ENCODE measurements around the gene ZNF76.

Gene ZNF76

DNA sequence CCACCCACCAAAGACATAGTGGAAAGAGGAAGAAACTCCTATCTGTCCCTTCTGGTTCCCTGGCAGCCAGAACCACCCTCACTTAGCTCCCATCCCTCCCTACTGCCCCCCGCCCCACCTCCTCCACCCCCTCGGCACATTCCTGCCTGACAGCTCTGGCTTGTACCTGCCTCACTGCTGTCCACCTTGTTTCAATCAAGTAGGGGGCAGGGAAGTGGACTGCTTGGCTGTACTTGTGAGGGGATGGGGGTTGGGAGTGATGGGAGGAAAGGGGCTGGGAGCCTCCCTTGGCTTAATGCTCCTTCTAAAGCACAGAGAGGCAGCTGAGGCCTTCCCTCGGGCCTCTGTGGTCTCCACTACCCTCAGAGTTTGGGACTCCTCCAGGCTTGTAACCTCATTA, 22.1 kb upstream of the ZNF76 start:
- no peak for DNase-seq (ENCODE audit: low read depth)

DNA sequence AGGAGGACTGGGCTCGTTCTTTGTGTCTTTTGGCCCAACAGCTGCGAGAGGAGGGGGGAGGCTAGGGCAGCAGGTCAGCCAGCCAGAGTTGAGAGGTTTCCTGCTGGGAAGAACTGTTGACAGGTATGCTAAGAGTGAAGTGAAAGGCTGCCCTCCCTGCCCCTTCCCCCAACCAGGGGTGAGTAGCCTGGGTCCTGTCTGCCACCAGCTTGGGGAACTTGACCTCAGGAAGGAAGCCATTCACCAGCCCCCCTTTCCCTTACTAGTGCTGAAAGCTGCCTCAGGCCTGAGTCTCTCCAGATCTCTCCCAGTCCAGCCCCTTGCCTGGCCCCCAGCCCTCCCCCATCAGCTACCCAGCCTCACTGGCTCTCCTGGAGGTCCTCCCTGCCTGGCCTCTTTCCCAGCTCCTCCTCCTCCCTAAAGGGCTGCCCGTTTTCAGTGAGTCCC, 20.7 kb upstream of the ZNF76 start:
- no peak for DNase-seq (ENCODE audit: low read depth)

DNA sequence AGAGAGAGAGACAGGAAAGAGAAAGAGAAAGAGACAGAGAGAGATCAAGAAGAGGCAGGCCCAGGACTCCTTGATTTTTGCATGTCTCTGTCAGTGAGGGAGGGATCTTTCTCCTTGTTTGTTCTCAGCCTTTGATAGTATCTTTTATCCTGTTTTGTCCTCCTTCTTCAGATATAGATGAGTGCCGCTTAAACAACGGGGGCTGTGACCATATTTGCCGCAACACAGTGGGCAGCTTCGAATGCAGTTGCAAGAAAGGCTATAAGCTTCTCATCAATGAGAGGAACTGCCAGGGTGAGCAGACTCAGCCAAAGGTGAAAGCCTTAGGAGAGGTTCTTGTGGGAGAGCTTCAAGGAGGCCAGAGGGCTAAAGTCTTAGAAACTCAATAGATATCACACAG, 20.0 kb upstream of the ZNF76 start:
- DNase-seq (ENCODE audit: low read depth) = no peak

- DNase-seq (ENCODE audit: low read depth) = peak; percentile 18
These were observed 18.4 kb upstream of the ZNF76 start for GRCh38 chr6:35240838-35241801.

GRCh38 chr6:35242486-35242885, 17.0 kb upstream of the ZNF76 start:
- DNase-seq (ENCODE audit: low read depth) = no peak

GRCh38 chr6:35242906-35243305, 16.6 kb upstream of the ZNF76 start:
- no peak for DNase-seq (ENCODE audit: low read depth)

DNA sequence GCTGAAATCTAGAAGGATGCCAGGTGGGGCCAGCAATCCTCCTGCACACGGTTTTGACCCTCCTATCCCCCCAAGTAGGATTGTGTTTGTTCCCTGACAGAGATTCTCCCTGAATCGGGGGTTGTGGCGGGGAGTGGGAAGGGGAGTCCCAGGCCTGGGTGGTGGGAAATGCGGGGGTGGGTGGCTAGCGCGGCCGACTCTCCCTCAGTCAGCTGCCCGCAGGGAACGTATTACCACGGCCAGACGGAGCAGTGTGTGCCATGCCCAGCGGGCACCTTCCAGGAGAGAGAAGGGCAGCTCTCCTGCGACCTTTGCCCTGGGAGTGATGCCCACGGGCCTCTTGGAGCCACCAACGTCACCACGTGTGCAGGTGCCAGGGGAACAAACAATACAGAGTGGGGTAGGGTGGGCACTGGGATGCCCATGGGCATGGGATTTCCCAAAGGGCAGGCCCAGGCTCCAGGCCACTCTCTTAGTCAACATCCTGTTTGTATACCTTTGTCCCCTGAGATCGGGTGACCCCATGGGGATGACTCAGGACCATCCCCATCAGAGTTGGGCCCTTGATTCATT, 16.1 kb upstream of the ZNF76 start:
- no peak for DNase-seq (ENCODE audit: low read depth)

GRCh38 chr6:35244551-35244950, 15.0 kb upstream of the ZNF76 start:
- DNase-seq (ENCODE audit: low read depth) = no peak

DNA sequence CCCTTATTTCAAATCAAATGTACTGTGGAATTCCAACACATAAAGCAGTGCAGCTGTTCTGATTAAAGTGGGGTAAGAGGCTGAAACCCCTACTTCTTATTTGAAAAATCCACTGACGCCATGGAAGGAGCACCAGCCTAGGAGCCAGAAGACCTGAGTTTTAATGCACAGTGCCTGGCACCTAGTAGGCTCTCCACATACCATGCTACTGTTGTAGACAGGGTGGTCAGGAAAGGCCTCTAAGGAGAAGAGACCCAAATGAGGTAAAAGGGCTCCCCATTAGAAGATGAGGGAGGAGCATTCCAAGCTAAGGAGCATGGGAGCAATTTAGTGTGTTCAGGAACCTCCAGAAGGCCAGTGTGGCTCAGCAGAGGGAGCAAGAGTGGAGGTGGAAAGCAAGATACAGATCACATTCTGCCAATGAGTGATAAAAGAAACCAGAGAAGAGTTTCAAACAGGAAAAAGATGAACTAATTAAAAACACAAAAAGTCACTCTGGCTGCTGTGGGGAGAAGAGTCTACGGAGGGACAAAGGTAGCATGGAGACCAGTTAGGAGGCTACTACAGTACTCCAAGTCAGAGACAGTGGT, 11.8 kb upstream of the ZNF76 start:
- no peak for DNase-seq (ENCODE audit: low read depth)

DNA sequence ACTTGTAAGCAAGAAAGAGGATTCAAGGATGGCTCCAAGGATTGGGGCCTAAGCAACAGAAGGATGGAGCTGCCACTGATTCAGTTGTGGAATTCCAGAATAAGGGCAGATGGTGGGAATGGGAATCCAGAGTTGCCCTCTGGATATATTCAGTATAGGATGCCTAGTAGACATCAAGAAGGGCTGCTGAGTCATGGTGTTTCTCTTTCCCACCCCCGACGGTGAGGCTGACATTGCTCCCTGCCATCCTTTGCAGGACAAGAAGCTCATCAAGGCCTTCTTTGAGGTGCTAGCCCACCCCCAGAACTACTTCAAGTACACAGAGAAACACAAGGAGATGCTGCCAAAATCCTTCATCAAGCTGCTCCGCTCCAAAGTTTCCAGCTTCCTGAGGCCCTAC, 11.2 kb upstream of the ZNF76 start:
- no peak for DNase-seq (ENCODE audit: low read depth)

DNA sequence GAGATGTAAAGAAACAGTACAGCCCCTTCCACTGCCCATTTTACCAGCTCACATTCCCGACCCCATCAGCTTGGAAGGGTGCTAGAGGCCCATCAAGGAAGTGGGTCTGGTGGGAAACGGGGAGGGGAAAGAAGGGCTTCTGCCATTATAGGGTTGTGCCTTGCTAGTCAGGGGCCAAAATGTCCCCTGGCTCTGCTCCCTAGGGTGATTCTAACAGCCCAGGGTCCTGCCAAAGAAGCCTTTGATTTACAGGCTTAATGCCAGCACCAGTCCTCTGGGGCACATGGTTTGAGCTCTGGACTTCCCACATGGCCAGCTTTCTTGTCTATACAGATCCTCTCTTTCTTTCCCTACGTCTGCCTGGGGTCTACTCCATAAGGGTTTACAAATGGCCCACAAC, 10.6 kb upstream of the ZNF76 start:
- no peak for DNase-seq (ENCODE audit: low read depth)

- no peak for DNase-seq (ENCODE audit: low read depth)
These were observed 7.6 kb upstream of the ZNF76 start for GRCh38 chr6:35251949-35252348.

DNA sequence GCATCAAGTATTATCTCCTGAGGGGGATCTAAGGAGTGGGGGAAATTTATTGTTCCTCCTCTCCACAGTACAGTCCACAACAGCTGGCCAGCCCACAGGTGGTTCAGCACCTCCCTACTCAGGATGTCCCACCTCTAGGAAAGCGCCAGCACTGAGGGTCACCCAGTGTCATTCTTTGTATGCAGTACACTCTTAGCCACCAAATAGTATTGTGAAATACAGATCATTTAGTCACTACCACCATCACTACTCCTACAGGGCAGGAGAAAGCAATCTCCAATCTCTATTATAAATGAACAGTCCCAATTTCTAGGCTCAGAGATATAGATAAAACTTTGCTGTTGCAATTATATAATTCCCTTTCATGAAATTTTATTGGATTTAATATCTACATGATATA, 6.3 kb upstream of the ZNF76 start:
- DNase-seq (ENCODE audit: low read depth) = no peak

- DNase-seq (ENCODE audit: low read depth) = no peak
These were observed 1.2 kb upstream of the ZNF76 start for GRCh38 chr6:35258336-35258735.

DNA sequence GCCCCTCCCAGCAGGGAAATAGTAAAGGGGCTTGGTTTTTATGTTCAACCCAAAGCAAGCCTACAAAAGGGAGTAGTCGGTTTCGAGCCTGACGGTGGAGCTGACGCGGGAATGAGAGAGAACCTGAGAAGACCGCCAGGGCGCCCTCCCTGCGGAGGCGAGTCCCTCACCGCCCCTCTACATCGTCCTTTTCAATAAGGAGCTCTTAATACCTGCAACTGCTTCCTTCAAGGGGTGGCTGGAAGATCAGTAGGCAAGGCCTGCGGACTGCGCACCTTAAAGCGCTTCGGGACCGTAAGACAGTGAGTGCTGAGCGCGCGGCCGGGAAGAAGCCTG, 709 bp upstream of the ZNF76 start:
- DNase-seq (ENCODE audit: low read depth) = no peak

- DNase-seq (ENCODE audit: low read depth) = no peak
These were observed 534 bp downstream of the ZNF76 start for GRCh38 chr6:35259948-35260590.

- no peak for DNase-seq (ENCODE audit: low read depth)
These were observed 1.3 kb downstream of the ZNF76 start for GRCh38 chr6:35260591-35261570.

DNA sequence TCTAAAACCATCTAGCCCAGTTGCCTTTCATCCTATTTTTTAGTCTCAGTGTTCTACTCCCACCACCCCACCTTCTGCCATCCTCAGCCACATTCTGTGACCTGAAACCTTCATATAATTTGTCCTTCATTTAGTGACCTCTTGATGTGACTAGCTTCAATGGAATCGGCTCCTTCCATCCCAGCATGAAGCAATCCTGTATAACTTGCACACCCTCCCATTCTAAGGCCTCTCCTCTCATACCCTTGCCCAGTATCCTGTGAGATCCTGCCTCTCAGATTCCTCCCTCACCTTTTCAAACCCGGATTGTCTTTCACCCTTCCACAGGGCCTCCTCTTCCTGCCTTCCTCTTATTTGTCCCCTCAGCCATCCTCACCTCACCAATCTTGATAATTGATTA, 3.1 kb downstream of the ZNF76 start:
- no peak for DNase-seq (ENCODE audit: low read depth)

DNA sequence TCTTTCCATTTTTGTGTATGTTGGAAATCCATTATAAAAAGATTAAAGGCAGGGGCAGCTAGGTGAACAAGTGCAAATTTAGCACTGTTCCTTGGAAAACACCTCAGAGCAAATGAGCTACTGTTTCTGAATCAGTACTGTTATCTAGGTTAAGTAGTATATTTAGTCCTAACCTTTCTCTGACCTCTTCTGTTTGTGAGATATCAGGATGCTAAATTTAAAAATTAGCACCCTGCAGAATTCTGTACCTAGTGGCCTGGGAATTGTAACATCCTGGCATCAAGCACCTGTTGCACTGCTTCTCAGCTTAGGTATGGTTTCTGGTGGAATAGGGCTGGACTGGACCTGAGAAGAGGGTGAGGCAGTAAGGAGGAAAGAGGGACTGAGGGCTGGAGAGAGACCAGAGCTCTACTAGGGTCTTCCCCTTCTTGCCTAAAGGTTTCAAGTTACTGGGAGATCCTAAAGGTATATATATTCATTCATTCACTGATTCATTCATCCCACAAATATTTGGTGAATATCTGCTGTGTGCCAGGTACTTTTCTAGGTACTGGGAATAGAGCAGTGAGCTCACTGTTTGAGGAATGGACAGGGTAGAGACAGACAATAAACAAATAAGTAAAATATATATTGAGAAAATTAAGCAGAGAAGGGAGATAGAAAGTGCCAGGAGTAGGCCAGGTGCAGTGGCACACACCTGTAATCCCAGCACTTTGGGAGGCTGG, 5.2 kb downstream of the ZNF76 start:
- DNase-seq (ENCODE audit: low read depth) = no peak

GRCh38 chr6:35265523-35265922, 6.0 kb downstream of the ZNF76 start:
- no peak for DNase-seq (ENCODE audit: low read depth)

DNA sequence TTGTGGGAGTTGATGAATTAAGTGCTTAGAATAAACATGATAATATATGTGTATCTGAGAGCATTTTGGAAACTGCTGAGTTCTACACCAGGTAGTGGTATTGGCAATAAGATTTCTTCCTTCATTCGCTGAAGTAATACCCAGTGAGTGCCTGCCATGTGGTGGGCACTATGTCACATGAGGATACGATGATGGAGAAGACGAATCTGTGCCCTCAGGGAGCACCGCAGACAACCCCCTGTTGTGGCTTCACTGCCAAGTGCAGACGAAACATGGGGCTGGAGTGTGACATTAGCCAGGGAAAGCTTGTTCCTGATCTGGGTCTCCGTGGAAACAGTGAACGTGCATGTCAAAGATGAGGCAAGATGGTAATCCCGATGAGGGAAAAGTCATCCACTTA, 7.9 kb downstream of the ZNF76 start:
- DNase-seq (ENCODE audit: low read depth) = no peak
